HUES64 (cell line): ENCODE measurements around the gene GRIA1. TPM values are rescaled to one million over a fixed set of nuclear protein-coding genes. Genes with fewer than 3 reads are reported as not detected.

Source experiments
- H3K27ac ChIP-seq: 2 replicates; pipeline ENCODE4 v1.7.0; 2013; ENCODE audit warnings: low read depth, low read length, inconsistent platforms
- H3K27me3 ChIP-seq: 2 replicates; pipeline ENCODE4 v1.6.1; 2013; ENCODE audit warnings: mild to moderate bottlenecking, low read length; ENCODE audit not compliant: insufficient read depth
- H3K36me3 ChIP-seq: 2 replicates; pipeline ENCODE4 v1.6.1; 2013; ENCODE audit warnings: mild to moderate bottlenecking, low read length; ENCODE audit not compliant: insufficient read depth
- H3K4me1 ChIP-seq: 2 replicates; pipeline ENCODE4 v1.6.1; 2013; ENCODE audit warnings: mild to moderate bottlenecking, low read length, moderate library complexity; ENCODE audit not compliant: insufficient read depth
- H3K4me3 ChIP-seq: 2 replicates; pipeline ENCODE4 v1.5.1; 2013; ENCODE audit warnings: mild to moderate bottlenecking, low read length, moderate library complexity
- H3K9ac ChIP-seq: 2 replicates; pipeline ENCODE4 v1.6.1; 2013; ENCODE audit warnings: mild to moderate bottlenecking, low read depth, low read length
- H3K9me3 ChIP-seq: 2 replicates; pipeline ENCODE4 v1.6.1; 2013; ENCODE audit warnings: low read depth, low read length; ENCODE audit not compliant: insufficient read depth
- WGBS: fragments of 150-250, 120-280 bp; methylation state at CpG from one replicate; pipeline ENCODE4 v1.1.7; 2013; ENCODE audit warnings: missing lambda C conversion rate; 5-methylcytosine and 5-hydroxymethylcytosine counted together
- polyA plus RNA-seq, 2 experiments: library from polyadenylated mRNA; stranded (reverse); fragments of 50-300 nt; gene quantifications; one replicate each; pipeline ENCODE4 v1.2.3, GENCODE V29; 2013

The GRIA1 gene
- 0.45 TPM for polyA plus RNA-seq (2013, experiment 1 of 2)
- polyA plus RNA-seq (2013, experiment 2 of 2) = 0.70 TPM

DNA sequence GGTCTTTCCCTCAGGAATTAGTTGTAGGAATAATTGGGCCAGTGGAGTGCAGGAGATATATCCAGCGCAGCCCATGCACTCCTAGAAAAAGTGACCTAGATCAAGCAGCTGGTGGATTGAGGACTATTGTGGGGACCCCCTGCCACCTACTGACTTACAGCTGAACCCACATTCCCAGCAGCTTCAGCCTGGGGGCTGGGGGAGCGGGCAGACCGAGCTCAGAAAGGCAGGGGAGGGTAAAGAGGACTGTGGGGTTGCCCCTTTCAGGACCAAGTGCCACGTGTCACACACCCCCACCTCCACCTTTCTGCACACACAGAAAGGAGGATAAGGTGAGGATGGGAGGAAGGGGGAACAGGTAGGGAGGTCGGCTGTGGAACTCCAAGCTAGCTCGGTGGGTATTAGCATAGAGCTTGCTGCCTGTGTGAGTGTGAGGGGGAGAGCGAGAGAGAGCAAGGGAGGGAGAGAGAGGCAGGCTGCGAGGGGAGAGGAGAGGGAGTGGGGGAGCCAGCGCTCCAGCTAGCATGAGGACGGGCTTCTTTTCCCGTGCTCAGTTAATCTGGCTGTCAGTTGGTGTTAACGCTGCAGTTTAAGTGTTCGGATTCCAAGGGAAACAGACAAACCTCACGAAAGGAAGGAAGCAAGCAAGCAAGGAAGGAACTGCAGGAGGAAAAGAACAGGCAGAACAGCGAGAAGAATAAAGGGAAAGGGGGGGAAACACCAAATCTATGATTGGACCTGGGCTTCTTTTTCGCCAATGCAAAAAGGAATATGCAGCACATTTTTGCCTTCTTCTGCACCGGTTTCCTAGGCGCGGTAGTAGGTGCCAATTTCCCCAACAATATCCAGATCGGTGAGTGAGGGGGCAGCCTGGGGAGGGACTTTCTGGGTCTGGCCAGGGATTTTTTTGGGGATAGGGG is at the start of gene GRIA1:
Gene GRIA1 (plus strand): TSS at position 553 of the 920 bp plus-strand sequence.
- H3K27ac ChIP-seq = no peak within 1 kb of the TSS
- WGBS = 24% methylated on average over 19 of the region's 20 CpGs
- peak within 1 kb of the TSS; percentile 58 for H3K4me3 ChIP-seq
- H3K4me1 ChIP-seq = peaks cover 14% of the 10 kb centered on the region
- H3K9ac ChIP-seq = peak within 1 kb of the TSS; percentile 15; the same call in 1 of the 2 replicates
- no peaks in the 10 kb centered on the region for H3K36me3 ChIP-seq
- no peaks in the 10 kb centered on the region for H3K9me3 ChIP-seq
- peaks cover 15% of the 10 kb centered on the region for H3K27me3 ChIP-seq

DNA sequence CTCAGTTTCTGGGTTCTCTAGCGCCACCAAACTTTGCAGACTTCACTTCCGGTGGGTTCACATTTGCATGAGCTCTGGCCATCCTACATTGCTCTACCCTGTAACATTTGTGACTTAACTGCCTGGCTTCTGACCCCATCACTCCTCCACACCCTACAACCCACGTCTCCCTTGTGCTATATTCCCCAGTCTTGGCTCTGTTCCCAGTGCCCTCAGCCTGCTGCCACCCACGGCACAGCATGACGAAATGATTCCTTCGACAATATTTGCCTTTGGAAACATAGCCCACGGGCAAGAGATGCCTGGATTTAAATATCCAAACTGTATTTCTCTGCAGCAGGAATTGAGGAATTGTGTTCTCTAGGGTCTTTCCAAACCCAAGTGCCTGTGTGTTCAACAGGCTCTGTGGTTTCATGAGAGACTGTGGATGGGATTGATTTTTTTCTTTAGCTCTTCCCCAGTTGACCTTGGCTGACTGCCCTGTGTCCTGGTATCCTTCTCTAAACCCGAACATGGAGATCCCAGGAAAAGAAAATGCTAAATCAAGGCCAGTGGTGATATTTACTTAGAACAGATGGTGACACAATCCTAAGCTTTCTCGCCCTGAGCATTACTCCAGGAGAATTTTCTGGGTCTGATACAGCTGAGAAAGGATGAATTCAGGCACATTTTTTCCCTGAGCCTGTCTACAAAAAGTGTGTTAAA is 44.4 kb upstream of the GRIA1 start:
- no peaks in the 10 kb centered on the region for H3K9me3 ChIP-seq
- no peaks in the 10 kb centered on the region for H3K27me3 ChIP-seq
- WGBS = 94% methylated on average over 9 of the region's 9 CpGs
- no peak overlapping the region for H3K27ac ChIP-seq
- no peaks in the 10 kb centered on the region for H3K36me3 ChIP-seq
- H3K4me1 ChIP-seq = peaks cover 5% of the 10 kb centered on the region
- no peak overlapping the region for H3K9ac ChIP-seq
- H3K4me3 ChIP-seq = no peak overlapping the region

DNA sequence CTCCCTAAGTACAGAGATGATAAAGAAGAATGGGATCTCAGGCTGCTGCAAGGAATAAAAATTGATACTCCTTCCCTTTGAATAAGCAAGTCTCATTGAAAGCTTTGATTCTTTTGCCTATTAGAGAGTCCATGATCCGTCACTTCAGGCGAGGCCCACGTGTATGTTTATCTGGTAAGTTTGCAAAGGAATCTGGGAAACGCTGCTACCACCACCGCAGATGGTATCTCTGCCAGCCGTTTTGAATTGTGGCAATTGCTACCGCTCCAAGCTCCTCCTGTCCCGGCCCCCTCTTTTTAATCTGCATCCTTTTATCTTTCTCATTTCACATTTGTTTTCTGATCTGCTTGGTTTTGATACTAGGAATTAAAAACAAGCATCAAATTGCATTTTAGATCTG is 42.9 kb upstream of the GRIA1 start:
- no peak overlapping the region for H3K4me3 ChIP-seq
- no peaks in the 10 kb centered on the region for H3K27me3 ChIP-seq
- no peak overlapping the region for H3K9ac ChIP-seq
- peaks cover 5% of the 10 kb centered on the region for H3K4me1 ChIP-seq
- no peak overlapping the region for H3K27ac ChIP-seq
- H3K9me3 ChIP-seq = no peaks in the 10 kb centered on the region
- WGBS = 92% methylated on average over 8 of the region's 8 CpGs
- H3K36me3 ChIP-seq = no peaks in the 10 kb centered on the region

DNA sequence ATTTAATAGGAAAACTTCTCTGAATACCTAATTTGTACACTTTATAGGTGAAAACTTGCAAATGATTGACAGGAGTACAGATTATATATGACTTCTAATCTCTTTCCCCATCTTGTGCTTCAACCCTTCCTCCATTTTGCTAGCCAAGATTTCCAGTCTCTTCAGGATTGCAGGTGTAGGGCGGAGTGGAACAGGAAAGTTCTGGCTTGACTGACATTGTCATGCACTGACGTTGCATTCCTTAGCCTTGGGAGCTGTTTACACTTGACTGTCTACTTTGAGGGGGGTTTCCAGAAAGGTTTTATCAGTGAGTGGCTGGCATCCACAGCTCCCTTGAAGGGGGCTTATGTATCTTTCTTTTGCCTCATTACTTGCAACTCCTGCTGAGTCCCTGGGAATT is 34.1 kb upstream of the GRIA1 start:
- Histone ChIP-seq H3K27ac (no peak overlapping the region), H3K9ac (no peak overlapping the region), H3K27me3 (no peaks in the 10 kb centered on the region), H3K36me3 (no peaks in the 10 kb centered on the region), H3K4me3 (no peak overlapping the region), H3K9me3 (no peaks in the 10 kb centered on the region), H3K4me1 (peaks cover 5% of the 10 kb centered on the region; the same call in 1 of the 2 replicates)
- WGBS = 52% methylated on average over 2 of the region's 2 CpGs

DNA sequence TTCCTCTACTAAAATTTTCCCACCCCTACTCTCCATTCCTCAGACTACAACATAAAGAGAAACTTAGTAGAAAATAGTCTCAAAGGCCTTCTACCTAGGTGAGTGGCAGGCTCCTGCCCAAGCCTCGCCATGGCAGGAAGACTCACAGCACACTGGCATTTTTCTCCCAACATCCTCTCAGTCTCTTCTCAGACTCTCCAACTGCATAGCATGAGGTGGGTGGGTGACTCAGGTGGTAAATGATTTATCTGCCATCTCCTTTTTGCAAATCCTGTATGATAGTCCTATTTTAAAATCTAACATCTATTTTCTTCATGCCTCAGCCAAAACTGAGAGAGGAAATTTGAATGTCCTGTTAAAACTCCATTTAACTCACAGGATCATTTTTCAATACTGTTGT is 33.5 kb upstream of the GRIA1 start:
- 100% methylated on average over 1 of the region's 1 CpG for WGBS
- no peak overlapping the region for H3K4me3 ChIP-seq
- H3K4me1 ChIP-seq = peaks cover 5% of the 10 kb centered on the region; the same call in 1 of the 2 replicates
- no peak overlapping the region for H3K27ac ChIP-seq
- no peaks in the 10 kb centered on the region for H3K36me3 ChIP-seq
- no peaks in the 10 kb centered on the region for H3K9me3 ChIP-seq
- H3K9ac ChIP-seq = no peak overlapping the region
- H3K27me3 ChIP-seq = no peaks in the 10 kb centered on the region

DNA sequence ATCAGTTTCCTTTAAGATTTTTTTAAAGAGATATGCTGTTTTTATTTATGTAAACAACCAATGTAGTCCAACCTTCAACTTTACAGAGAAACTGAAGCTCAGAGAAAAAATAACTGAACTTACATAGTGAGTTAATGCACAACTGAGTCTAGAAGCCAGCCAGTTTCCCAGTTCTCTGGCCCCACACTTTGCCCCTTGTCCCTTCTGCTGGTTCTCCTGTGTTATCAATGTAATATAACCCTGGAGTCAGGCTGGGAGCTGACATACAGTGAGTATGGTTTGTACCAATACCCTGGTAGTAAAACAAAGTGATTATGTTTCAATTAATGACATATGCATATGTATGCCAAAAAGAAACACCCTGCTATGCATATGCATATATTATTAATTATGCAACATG is 32.2 kb upstream of the GRIA1 start:
- no peak overlapping the region for H3K27ac ChIP-seq
- no peaks in the 10 kb centered on the region for H3K27me3 ChIP-seq
- H3K9me3 ChIP-seq = no peaks in the 10 kb centered on the region
- H3K4me1 ChIP-seq = peaks cover 5% of the 10 kb centered on the region; the same call in 1 of the 2 replicates
- no peak overlapping the region for H3K4me3 ChIP-seq
- no peak overlapping the region for H3K9ac ChIP-seq
- no peaks in the 10 kb centered on the region for H3K36me3 ChIP-seq

DNA sequence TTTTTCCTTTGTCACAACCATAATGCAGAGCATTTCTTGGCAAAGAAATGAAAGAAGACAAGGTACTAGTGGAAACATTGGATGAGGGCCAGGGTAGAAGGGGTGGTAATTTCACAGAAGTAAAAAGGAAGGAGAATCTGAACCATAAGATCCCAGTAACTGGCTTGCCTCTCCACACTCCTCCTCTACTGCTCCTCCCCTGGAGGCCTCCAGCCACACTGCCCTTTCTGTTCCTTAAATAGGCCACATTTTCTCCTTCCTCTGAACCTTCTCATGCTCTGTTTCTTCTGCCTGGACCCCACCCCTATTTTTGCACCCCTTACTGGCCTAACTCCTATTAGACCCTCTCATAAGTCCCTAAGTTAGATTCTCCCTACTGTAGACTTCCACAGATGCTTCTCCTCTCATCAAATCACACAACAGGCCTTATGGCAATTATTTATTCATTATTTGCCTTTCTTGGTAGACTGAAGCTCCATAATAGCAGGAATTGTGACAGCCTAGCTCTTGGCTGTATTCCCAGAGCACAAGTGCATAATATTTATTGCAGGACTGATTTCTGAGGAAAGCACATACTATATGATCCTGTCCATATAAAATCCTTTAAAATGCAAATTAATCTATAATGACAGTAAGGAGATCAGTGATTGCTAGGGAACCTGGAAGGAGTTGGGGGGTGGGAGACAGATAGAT is 31.3 kb upstream of the GRIA1 start:
- H3K27ac ChIP-seq = no peak overlapping the region
- H3K9me3 ChIP-seq = no peaks in the 10 kb centered on the region
- no peaks in the 10 kb centered on the region for H3K36me3 ChIP-seq
- no peak overlapping the region for H3K4me3 ChIP-seq
- H3K9ac ChIP-seq = no peak overlapping the region
- H3K4me1 ChIP-seq = peaks cover 7% of the 10 kb centered on the region
- no peaks in the 10 kb centered on the region for H3K27me3 ChIP-seq

DNA sequence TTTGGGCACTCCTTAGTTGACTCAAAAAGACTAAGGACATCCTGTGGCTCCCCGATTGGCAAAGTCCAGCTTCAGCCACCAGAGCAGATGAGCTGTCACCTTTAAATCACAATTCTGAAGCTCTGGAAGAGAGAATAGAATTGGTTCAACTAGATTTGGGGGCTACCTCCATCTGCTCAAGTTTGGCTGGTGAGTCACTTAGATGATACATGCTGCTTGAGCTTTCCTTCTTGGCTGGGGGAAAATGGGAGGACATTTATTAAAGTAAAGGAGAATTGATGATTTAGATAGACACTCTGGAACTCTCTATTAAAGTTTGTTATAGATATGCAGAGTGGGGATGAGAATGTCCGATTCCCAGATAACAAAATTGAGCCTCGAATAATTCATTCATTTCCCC is 30.0 kb upstream of the GRIA1 start:
- Histone ChIP-seq H3K36me3 (no peaks in the 10 kb centered on the region), H3K4me3 (no peak overlapping the region), H3K4me1 (peaks cover 8% of the 10 kb centered on the region), H3K27ac (no peak overlapping the region), H3K9ac (no peak overlapping the region), H3K27me3 (no peaks in the 10 kb centered on the region), H3K9me3 (no peaks in the 10 kb centered on the region)
- 97% methylated on average over 3 of the region's 3 CpGs for WGBS

DNA sequence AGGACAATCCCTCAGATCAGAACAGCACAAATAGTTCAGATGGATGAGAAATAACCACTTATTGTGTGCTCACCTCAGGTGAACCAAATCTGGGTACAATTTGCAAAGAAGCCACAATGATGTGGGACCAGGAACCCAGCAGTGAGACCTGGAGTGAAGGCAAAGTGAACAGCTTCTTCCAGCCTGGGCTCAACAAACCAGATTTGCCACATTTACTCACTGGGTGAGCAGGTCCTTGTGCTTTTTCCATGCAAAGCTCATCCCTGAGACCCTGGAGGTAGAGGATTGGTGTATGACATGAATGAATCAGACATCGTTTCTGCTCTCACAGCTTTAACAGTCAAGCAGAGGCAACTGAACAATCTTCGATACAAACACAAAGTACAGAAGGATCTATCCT is 29.1 kb upstream of the GRIA1 start:
- Histone ChIP-seq H3K36me3 (no peaks in the 10 kb centered on the region), H3K27ac (no peak overlapping the region), H3K4me1 (peaks cover 3% of the 10 kb centered on the region), H3K9me3 (no peaks in the 10 kb centered on the region), H3K27me3 (no peaks in the 10 kb centered on the region), H3K4me3 (no peak overlapping the region), H3K9ac (no peak overlapping the region)
- WGBS = 93% methylated on average over 2 of the region's 2 CpGs

DNA sequence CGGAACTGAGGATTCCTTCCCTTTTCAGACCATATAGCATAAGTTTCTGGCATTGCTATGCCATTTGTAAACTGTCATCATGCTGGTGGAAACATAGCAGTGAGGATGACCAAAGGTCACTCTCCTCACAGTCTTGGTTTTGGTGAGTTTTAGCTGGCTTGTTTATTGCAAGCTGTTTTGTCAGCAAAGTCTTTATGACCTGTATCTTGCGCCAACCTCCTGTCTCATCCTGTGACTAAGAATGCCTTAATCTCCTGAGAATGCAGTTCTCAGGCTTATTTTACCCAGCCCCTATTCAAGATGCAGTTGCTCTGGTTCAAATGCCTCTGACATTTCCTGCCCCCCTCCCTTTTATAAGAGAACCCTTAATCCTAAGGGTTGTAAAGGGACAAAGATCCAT is 26.7 kb upstream of the GRIA1 start:
- WGBS = 91% methylated on average over 2 of the region's 2 CpGs

DNA sequence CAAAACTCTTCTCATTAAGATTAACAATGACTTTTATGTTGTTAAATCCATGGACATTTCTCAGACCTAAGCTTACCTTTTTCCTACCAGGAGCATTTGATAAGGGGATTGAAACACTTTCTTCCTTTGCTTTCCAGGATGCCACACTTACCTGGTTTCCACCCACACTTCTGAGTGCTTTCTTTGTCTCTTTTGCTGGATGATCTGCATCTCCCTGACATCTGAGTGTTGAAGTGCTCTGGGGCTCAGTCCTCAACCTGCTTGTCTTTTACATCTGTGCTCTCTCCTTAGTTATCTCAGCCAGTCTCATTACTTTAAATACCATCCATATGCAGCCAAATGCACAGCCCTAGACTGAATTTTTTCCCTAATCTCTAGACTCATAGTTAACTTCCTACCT is 22.9 kb upstream of the GRIA1 start:
- Histone ChIP-seq H3K36me3 (no peaks in the 10 kb centered on the region), H3K27ac (no peak overlapping the region), H3K9ac (no peak overlapping the region), H3K4me1 (peaks cover 3% of the 10 kb centered on the region; the same call in 1 of the 2 replicates), H3K27me3 (no peaks in the 10 kb centered on the region), H3K4me3 (no peak overlapping the region), H3K9me3 (no peaks in the 10 kb centered on the region)

More for the DNA sequence above, 26.7 kb upstream of the GRIA1 start:
- Histone ChIP-seq H3K36me3 (no peaks in the 10 kb centered on the region), H3K4me1 (peaks cover 3% of the 10 kb centered on the region; the same call in 1 of the 2 replicates), H3K27ac (no peak overlapping the region), H3K27me3 (no peaks in the 10 kb centered on the region), H3K9ac (no peak overlapping the region), H3K4me3 (no peak overlapping the region), H3K9me3 (no peaks in the 10 kb centered on the region)
